Kidney epithelial cell (primary cell): ENCODE data around the gene P2RX3. TPM values are rescaled to one million over a fixed set of nuclear protein-coding genes. Genes with fewer than 3 reads are reported as not detected.

Experiments
- DNase-seq: peaks from one replicate; pipeline ENCODE4 v3.0.0-alpha.2; 2010; ENCODE audit warnings: low read depth
- H3K27me3 ChIP-seq: 2 replicates; pipeline ENCODE4 v1.6.0; 2011; ENCODE audit warnings: low read length; ENCODE audit not compliant: control insufficient read depth, insufficient read depth
- H3K36me3 ChIP-seq: 2 replicates; pipeline ENCODE4 v1.5.1; 2011; ENCODE audit warnings: low read length; ENCODE audit not compliant: control insufficient read depth, insufficient read depth
- H3K4me3 ChIP-seq: 2 replicates; pipeline ENCODE4 v1.5.1; 2011; ENCODE audit warnings: low read depth, mild to moderate bottlenecking, control low read depth, low read length
- total RNA-seq: library from RNA; depleted of rRNA; stranded (reverse); fragments of >200 nt; gene quantifications from 2 replicates; pipeline ENCODE4 v1.2.3, GENCODE V29; 2015
- TF ChIP-seq, protein P1 (sequence below): IDR thresholded peaks from 2 replicates; pipeline ENCODE4 v1.5.1; 2011; ENCODE audit warnings: mild to moderate bottlenecking, moderate library complexity, low read length, control low read depth, inconsistent platforms; ENCODE audit not compliant: insufficient read depth, poor library complexity, severe bottlenecking

Gene P2RX3
- total RNA-seq, 1 donor from 2014 or later, result not detected

GRCh38 chr11:57342702-57343101 is 4.5 kb downstream of the P2RX3 start:
- no peak for DNase-seq
- H3K27me3 ChIP-seq, result peaks cover 6% of the 10 kb centered on the region
- H3K36me3 ChIP-seq, result no peaks in the 10 kb centered on the region
- TF ChIP-seq, protein P1, sequence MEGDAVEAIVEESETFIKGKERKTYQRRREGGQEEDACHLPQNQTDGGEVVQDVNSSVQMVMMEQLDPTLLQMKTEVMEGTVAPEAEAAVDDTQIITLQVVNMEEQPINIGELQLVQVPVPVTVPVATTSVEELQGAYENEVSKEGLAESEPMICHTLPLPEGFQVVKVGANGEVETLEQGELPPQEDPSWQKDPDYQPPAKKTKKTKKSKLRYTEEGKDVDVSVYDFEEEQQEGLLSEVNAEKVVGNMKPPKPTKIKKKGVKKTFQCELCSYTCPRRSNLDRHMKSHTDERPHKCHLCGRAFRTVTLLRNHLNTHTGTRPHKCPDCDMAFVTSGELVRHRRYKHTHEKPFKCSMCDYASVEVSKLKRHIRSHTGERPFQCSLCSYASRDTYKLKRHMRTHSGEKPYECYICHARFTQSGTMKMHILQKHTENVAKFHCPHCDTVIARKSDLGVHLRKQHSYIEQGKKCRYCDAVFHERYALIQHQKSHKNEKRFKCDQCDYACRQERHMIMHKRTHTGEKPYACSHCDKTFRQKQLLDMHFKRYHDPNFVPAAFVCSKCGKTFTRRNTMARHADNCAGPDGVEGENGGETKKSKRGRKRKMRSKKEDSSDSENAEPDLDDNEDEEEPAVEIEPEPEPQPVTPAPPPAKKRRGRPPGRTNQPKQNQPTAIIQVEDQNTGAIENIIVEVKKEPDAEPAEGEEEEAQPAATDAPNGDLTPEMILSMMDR, result no peak
- H3K4me3 ChIP-seq, result no peak overlapping the region

GRCh38 chr11:57343825-57344224 is 5.7 kb downstream of the P2RX3 start:
- no peak for DNase-seq
- H3K27me3 ChIP-seq, result peaks cover 6% of the 10 kb centered on the region
- no peak overlapping the region for H3K4me3 ChIP-seq
- TF ChIP-seq, protein P1, result no peak
- no peaks in the 10 kb centered on the region for H3K36me3 ChIP-seq

DNA sequence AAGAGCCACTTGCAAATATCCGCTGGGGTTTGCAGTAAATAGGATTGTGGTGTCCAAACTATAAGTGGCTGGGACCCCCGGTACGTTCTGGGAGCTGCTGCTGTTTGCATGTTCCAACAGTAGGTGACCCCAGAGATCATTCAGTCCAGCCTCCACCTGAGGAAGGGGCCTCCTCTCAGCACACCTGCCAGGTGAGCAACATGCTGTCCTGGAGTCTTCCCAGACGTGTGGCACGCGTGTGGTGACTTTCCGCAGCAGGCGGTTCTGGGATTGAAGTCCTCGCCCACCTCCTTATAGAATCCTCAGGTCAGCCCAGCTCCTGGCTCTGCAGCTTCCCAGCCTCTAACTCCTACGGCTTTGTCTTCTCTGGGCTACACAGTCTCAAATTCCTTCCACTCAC is 6.7 kb downstream of the P2RX3 start:
- Histone ChIP-seq H3K4me3 (no peak overlapping the region), H3K27me3 (peaks cover 3% of the 10 kb centered on the region), H3K36me3 (no peaks in the 10 kb centered on the region)
- TF ChIP-seq, protein P1, result no peak
- no peak for DNase-seq

- Histone ChIP-seq H3K36me3 (no peaks in the 10 kb centered on the region), H3K4me3 (no peak overlapping the region), H3K27me3 (peaks cover 3% of the 10 kb centered on the region)
- TF ChIP-seq, protein P1, result peak; percentile 69
- DNase-seq, result no peak
Observed at GRCh38 chr11:57345555-57346211, 7.5 kb downstream of the P2RX3 start.

DNA sequence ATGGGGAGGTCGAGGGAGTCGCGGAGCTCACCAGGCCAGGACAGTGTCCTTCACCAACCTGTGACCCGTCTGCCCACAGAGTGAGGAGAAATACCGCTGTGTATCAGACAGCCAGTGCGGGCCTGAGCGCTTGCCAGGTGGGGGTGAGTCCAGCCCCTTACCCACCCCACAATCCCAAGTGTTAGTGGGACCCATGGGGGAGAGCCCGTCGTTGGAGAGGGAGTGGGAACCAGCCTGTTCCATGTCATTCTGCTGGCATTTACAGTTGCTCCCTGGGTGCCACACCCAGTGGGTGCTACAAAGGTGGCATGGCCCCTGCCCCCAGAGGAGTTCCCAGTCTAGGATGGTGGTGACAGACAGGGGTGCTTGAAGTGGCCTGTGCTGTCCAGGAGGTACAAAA is 9.2 kb downstream of the P2RX3 start:
- no peak overlapping the region for H3K4me3 ChIP-seq
- TF ChIP-seq, protein P1, result no peak
- H3K36me3 ChIP-seq, result no peaks in the 10 kb centered on the region
- H3K27me3 ChIP-seq, result no peaks in the 10 kb centered on the region
- no peak for DNase-seq

DNA sequence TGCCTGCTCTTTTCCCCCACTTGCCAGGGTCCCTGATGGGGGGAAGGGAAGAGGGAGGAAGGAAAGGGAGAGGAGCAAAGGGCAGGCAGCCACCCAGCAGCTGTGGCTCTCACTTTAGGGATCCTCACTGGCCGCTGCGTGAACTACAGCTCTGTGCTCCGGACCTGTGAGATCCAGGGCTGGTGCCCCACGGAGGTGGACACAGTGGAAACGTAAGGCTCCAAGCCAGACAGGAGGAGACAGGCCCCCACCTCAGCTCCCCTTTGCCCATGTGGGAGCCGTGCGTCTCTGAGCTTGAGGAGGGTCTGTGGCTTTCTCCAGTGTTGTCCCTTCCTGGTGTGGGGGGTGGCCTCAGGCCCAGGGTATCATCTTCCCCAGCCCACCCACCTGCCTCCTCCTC is 9.9 kb downstream of the P2RX3 start:
- TF ChIP-seq, protein P1, result no peak
- Histone ChIP-seq H3K27me3 (peaks cover 2% of the 10 kb centered on the region), H3K4me3 (no peak overlapping the region), H3K36me3 (no peaks in the 10 kb centered on the region)
- DNase-seq, result no peak
